A549 (cell line): Measurements from ENCODE around the gene MRPL53. TPM values are rescaled to one million over a fixed set of nuclear protein-coding genes. Genes with fewer than 3 reads are reported as not detected.

Experiments
- ATAC-seq, 2 experiments: fragments of 200-7000 bp in 1 of 2; fragments of >200 bp in 1 of 2; cut with Nextera tagmentation in 1 of 2; cut with Tn5 transposase in 1 of 2; 3 replicates each; pipeline versions ENCODE4 v1.8.0 to v1.9.1; 2018 to 2020; ENCODE audit warnings: mild to moderate bottlenecking in 1 of 2, moderate library complexity in 1 of 2
- CTCF ChIA-PET: fragments of 300-600 bp; sonication (Branson Sonifier 250); formaldehyde crosslinking; extraction: SDS; loops from one replicate; lab custom pipeline; 2021; ENCODE audit warnings: antibody characterized with exemption, inconsistent platforms; lab: Yijun Ruan, JAX
- POLR2A ChIA-PET: fragments of 350-600 bp; formaldehyde crosslinking; extraction: SDS; loops from one replicate; lab custom pipeline; 2021; ENCODE audit warnings: antibody characterized with exemption, inconsistent platforms; lab: Yijun Ruan, JAX
- DNase-seq, 2 experiments: peaks; one replicate each; pipeline versions ENCODE4 v3.0.0 to v3.0.0-alpha.2; 2011 to 2016; ENCODE audit warnings: low read depth in 1 of 2, low spot score in 1 of 2
- FAIRE-seq: peaks from 2 replicates; lab custom pipeline; 2011; peaks lifted over from hg19 to GRCh38; lab: Jason Lieb, UNC
- H3K27ac ChIP-seq, 2 experiments: fragments of >200 bp; sonication (Bioruptor Twin); formaldehyde crosslinking; 3 replicates each; pipeline ENCODE4 v1.5.1; 2016 to 2017
- H3K4me1 ChIP-seq: fragments of >200 bp; sonication (Bioruptor Twin); formaldehyde crosslinking; 3 replicates; pipeline ENCODE4 v1.6.1; 2016
- H3K4me2 ChIP-seq: fragments of >200 bp; sonication (Bioruptor Twin); formaldehyde crosslinking; 3 replicates; pipeline ENCODE4 v1.6.1; 2016
- H3K4me3 ChIP-seq: fragments of >200 bp; sonication (Bioruptor Twin); formaldehyde crosslinking; 3 replicates; pipeline ENCODE4 v1.5.1; 2016
- H3K9me3 ChIP-seq: fragments of >200 bp; sonication (Bioruptor Twin); formaldehyde crosslinking; 3 replicates; pipeline ENCODE4 v1.6.1; 2016
- CBX2 ChIP-seq: fragments of 200-600 bp; sonication (generic); IDR thresholded peaks from 2 replicates; pipeline ENCODE4 v1.6.1; 2016; ENCODE audit warnings: low read depth, mild to moderate bottlenecking, borderline replicate concordance
- CBX8 ChIP-seq: fragments of 200-600 bp; sonication (generic); IDR thresholded peaks from 2 replicates; pipeline ENCODE4 v1.6.1; 2016
- EHF ChIP-seq: fragments of 250-450 bp; sonication (Bioruptor Pico); IDR thresholded peaks from 2 replicates; pipeline ENCODE4 v1.5.0; 2020; ENCODE audit warnings: mild to moderate bottlenecking
- FOSL2 ChIP-seq, 2 experiments: fragments of 450-650 bp in 1 of 2; fragments of >200 bp in 1 of 2; sonication (Bioruptor Twin) in 1 of 2; formaldehyde crosslinking; IDR thresholded peaks; 2 replicates each; pipeline versions ENCODE4 v1.5.0 to v1.6.1; 2016 to 2020; ENCODE audit warnings: mild to moderate bottlenecking in 1 of 2, moderate library complexity in 1 of 2
- GATA3 ChIP-seq: IDR thresholded peaks from 2 replicates; pipeline ENCODE4 v1.6.1; 2012; ENCODE audit warnings: borderline replicate concordance
- JUNB ChIP-seq: fragments of >200 bp; sonication (Bioruptor Twin); formaldehyde crosslinking; IDR thresholded peaks from 2 replicates; pipeline ENCODE4 v1.6.1; 2016
- KDM1A ChIP-seq: fragments of 200-600 bp; sonication (generic); IDR thresholded peaks from 2 replicates; pipeline ENCODE4 v1.6.1; 2016; ENCODE audit warnings: low read depth, mild to moderate bottlenecking
- MAFK ChIP-seq: fragments of 450-650 bp; IDR thresholded peaks from 2 replicates; pipeline ENCODE4 v1.6.1; 2014; ENCODE audit not compliant: partially characterized antibody
- MAZ ChIP-seq: fragments of 150-350 bp; IDR thresholded peaks from 2 replicates; pipeline ENCODE4 v1.6.1; 2014; ENCODE audit warnings: antibody characterized with exemption, low read depth, low read length, borderline replicate concordance
- PHF8 ChIP-seq: fragments of 200-600 bp; sonication (generic); IDR thresholded peaks from 2 replicates; pipeline ENCODE4 v1.6.1; 2016; ENCODE audit warnings: low read depth, mild to moderate bottlenecking, antibody characterized with exemption, moderate library complexity, borderline replicate concordance
- POLR2AphosphoS2 ChIP-seq: conservative IDR thresholded peaks from 2 replicates; pipeline ENCODE4 v1.6.1; 2012; ENCODE audit warnings: low read length, improper control_type of control experiment, inconsistent platforms
- RARB ChIP-seq: fragments of 250-450 bp; sonication (Bioruptor Pico); IDR thresholded peaks from 2 replicates; pipeline ENCODE4 v1.8.0; 2021; ENCODE audit warnings: mild to moderate bottlenecking, moderate library complexity
- RCOR1 ChIP-seq: fragments of 150-350 bp; IDR thresholded peaks from 2 replicates; pipeline ENCODE4 v1.6.1; 2014; ENCODE audit warnings: antibody characterized with exemption, low read length, low read depth
- REST ChIP-seq: fragments of 200-600 bp; sonication (generic); IDR thresholded peaks from 2 replicates; pipeline ENCODE4 v1.6.1; 2016; ENCODE audit warnings: antibody characterized with exemption, mild to moderate bottlenecking, moderate library complexity
- RNF2 ChIP-seq: fragments of 200-600 bp; sonication (generic); IDR thresholded peaks from 2 replicates; pipeline ENCODE4 v1.6.1; 2016; ENCODE audit warnings: low read depth, mild to moderate bottlenecking, antibody characterized with exemption, moderate library complexity, borderline replicate concordance
- ZC3H11A ChIP-seq: fragments of 450-650 bp; IDR thresholded peaks from 2 replicates; pipeline ENCODE4 v1.6.1; 2014; ENCODE audit warnings: antibody characterized with exemption, mild to moderate bottlenecking
- ZNF302 ChIP-seq: fragments of 250-450 bp; sonication (Bioruptor Pico); IDR thresholded peaks from 2 replicates; pipeline ENCODE4 v1.9.0; 2021; ENCODE audit warnings: inconsistent platforms, mild to moderate bottlenecking, moderate library complexity
- WGBS: methylation state at CpG from one replicate; pipeline ENCODE4 v1.1.6; 2017; ENCODE audit errors: missing lambda C conversion rate; 5-methylcytosine and 5-hydroxymethylcytosine counted together
- polyA plus RNA-seq, 4 experiments: library from polyadenylated mRNA; depleted of rRNA in 3 of 4; stranded (reverse); fragments of >200 nt; fragmentation: RNase III in 1 of 4; extraction: RNeasy Plus Mini Kit Qiagen cat#74134 plus additional on column Dnase treatment in 1 of 4; gene quantifications; 2 replicates in 3 of 4; 3 replicates in 1 of 4; pipeline ENCODE4 v1.2.3, GENCODE V29; 2011 to 2017
- TF ChIP-seq, protein P1 (sequence below): fragments of 250-450 bp; sonication (Bioruptor Pico); IDR thresholded peaks from 2 replicates; pipeline ENCODE4 v1.5.0; 2021; ENCODE audit warnings: mild to moderate bottlenecking, moderate library complexity, borderline replicate concordance
- TF ChIP-seq, protein P2 (sequence below): IDR thresholded peaks from 2 replicates; pipeline ENCODE4 v1.6.1; 2012; ENCODE audit warnings: low read depth, borderline replicate concordance
- TF ChIP-seq, protein P3 (sequence below): fragments of >200 bp; sonication (Bioruptor Twin); formaldehyde crosslinking; IDR thresholded peaks from 3 replicates; pipeline ENCODE4 v1.6.1; 2016

The MRPL53 gene
- polyA plus RNA-seq, 2 of the 4 experiments (the other 2 are of a cell fraction), result 68.8 to 229 TPM

DNA sequence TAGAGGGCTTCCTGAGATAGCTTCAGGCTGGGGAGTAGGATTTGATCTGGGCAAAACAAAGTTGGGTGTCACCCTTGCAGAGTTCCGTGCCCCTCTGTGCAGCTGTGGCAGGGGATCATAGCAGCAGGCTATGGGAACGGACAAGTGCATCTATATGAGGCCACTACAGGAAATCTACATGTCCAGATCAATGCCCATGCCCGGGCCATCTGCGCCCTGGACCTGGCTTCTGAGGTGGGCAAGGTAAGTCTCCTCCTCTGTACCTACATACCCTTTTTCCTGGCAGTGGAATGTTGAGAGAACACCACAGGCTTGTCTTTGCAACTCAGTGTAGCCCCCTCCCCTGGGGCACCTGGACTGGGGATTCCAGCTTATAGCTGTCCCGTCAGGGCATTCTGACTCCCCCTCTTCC lies 47.5 kb downstream of the MRPL53 start:
- ChIA-PET CTCF (interaction anchor here (1.6 to 2.1 kb wide), 2 partner anchors 15 to 33 kb away, joined by 6 read pairs; no protein-coding TSS in a partner anchor), POLR2A (no interaction called here)
- no peak for TF ChIP-seq GATA3
- no peak for TF ChIP-seq ZC3H11A
- no peak for TF ChIP-seq POLR2AphosphoS2
- TF ChIP-seq JUNB, result no peak
- TF ChIP-seq REST, result no peak
- TF ChIP-seq RCOR1, result no peak
- TF ChIP-seq CBX8, result no peak
- TF ChIP-seq KDM1A, result no peak
- TF ChIP-seq CBX2, result no peak
- TF ChIP-seq FOSL2 (IDR thresholded peaks at IDR 0.05), result no peak
- no peak for TF ChIP-seq FOSL2 (CRISPR knock-in tag; IDR thresholded peaks at IDR 0.05)
- TF ChIP-seq, protein P1, sequence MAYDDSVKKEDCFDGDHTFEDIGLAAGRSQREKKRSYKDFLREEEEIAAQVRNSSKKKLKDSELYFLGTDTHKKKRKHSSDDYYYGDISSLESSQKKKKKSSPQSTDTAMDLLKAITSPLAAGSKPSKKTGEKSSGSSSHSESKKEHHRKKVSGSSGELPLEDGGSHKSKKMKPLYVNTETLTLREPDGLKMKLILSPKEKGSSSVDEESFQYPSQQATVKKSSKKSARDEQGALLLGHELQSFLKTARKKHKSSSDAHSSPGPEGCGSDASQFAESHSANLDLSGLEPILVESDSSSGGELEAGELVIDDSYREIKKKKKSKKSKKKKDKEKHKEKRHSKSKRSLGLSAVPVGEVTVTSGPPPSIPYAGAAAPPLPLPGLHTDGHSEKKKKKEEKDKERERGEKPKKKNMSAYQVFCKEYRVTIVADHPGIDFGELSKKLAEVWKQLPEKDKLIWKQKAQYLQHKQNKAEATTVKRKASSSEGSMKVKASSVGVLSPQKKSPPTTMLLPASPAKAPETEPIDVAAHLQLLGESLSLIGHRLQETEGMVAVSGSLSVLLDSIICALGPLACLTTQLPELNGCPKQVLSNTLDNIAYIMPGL (CRISPR knock-in tag), result no peak
- no peak for TF ChIP-seq PHF8
- TF ChIP-seq MAFK, result no peak
- no peak for TF ChIP-seq ZNF302 (CRISPR knock-in tag)
- TF ChIP-seq MAZ, result no peak
- TF ChIP-seq EHF (CRISPR knock-in tag), result no peak
- TF ChIP-seq, protein P2, sequence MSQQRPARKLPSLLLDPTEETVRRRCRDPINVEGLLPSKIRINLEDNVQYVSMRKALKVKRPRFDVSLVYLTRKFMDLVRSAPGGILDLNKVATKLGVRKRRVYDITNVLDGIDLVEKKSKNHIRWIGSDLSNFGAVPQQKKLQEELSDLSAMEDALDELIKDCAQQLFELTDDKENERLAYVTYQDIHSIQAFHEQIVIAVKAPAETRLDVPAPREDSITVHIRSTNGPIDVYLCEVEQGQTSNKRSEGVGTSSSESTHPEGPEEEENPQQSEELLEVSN, result no peak
- TF ChIP-seq, protein P3, sequence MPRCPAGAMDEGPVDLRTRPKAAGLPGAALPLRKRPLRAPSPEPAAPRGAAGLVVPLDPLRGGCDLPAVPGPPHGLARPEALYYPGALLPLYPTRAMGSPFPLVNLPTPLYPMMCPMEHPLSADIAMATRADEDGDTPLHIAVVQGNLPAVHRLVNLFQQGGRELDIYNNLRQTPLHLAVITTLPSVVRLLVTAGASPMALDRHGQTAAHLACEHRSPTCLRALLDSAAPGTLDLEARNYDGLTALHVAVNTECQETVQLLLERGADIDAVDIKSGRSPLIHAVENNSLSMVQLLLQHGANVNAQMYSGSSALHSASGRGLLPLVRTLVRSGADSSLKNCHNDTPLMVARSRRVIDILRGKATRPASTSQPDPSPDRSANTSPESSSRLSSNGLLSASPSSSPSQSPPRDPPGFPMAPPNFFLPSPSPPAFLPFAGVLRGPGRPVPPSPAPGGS, result no peak
- no peak for TF ChIP-seq RNF2
- TF ChIP-seq RARB (CRISPR knock-in tag), result no peak
- FAIRE-seq (no peak), ATAC-seq (no peak), DNase-seq (no peak)
- Histone ChIP-seq H3K4me2 (no peak overlapping the region), H3K9me3 (no peaks in the 10 kb centered on the region), H3K27ac (no peak overlapping the region), H3K4me3 (no peak overlapping the region), H3K4me1 (peaks cover 13% of the 10 kb centered on the region; the same call in 1 of the 3 replicates)
- 91% methylated on average over 5 of the region's 5 CpGs for WGBS
